WTC11 (cell line): ENCODE results near the gene PDK2.

Source experiments
- ELF4 ChIP-seq: sonication (generic); formaldehyde crosslinking; IDR thresholded peaks from 2 replicates; pipeline ENCODE4 v1.8.1; 2022; ENCODE audit warnings: low read depth, mild to moderate bottlenecking, moderate library complexity, missing genetic modification reagents
- FOXK1 ChIP-seq: sonication (generic); formaldehyde crosslinking; IDR thresholded peaks from 2 replicates; pipeline ENCODE4 v1.8.0; 2022; ENCODE audit warnings: mild to moderate bottlenecking, moderate library complexity, missing genetic modification reagents
- NR1H2 ChIP-seq: sonication (generic); formaldehyde crosslinking; IDR thresholded peaks from 2 replicates; pipeline ENCODE4 v1.9.0; 2021; ENCODE audit warnings: mild to moderate bottlenecking, moderate library complexity, missing genetic modification reagents
- NR2C2 ChIP-seq: sonication (generic); formaldehyde crosslinking; IDR thresholded peaks from 2 replicates; pipeline ENCODE4 v1.8.0; 2022; ENCODE audit warnings: mild to moderate bottlenecking, missing genetic modification reagents
- ZNF396 ChIP-seq: fragments of 250-450 bp; sonication (Bioruptor Pico); IDR thresholded peaks from 2 replicates; pipeline ENCODE4 v1.8.0; 2021; ENCODE audit warnings: mild to moderate bottlenecking, moderate library complexity, borderline replicate concordance
- ZNF423 ChIP-seq: fragments of 250-450 bp; sonication (Bioruptor Pico); IDR thresholded peaks from 2 replicates; pipeline ENCODE4 v2.1.2; 2022; ENCODE audit warnings: mild to moderate bottlenecking, moderate library complexity
- ZNF671 ChIP-seq: fragments of 250-450 bp; sonication (Bioruptor Pico); IDR thresholded peaks from 2 replicates; pipeline ENCODE4 v1.8.0; 2021; ENCODE audit warnings: mild to moderate bottlenecking
- TF ChIP-seq, protein P1 (sequence below): fragments of 200-600 bp; IDR thresholded peaks from 2 replicates; pipeline ENCODE4 v1.8.0; 2022; ENCODE audit warnings: antibody characterized with exemption
- TF ChIP-seq, protein P2 (sequence below): sonication (generic); formaldehyde crosslinking; IDR thresholded peaks from 2 replicates; pipeline ENCODE4 v1.8.1; 2022; ENCODE audit warnings: low read depth, missing genetic modification reagents, borderline replicate concordance
- TF ChIP-seq, protein P3 (sequence below): sonication (generic); formaldehyde crosslinking; IDR thresholded peaks from 2 replicates; pipeline ENCODE4 v1.8.1; 2023; ENCODE audit warnings: mild to moderate bottlenecking, missing genetic modification reagents
- TF ChIP-seq, protein P4 (sequence below): sonication (generic); formaldehyde crosslinking; IDR thresholded peaks from 2 replicates; pipeline ENCODE4 v1.8.0; 2022; ENCODE audit warnings: mild to moderate bottlenecking, missing genetic modification reagents
- TF ChIP-seq, protein P5 (sequence below): sonication (generic); formaldehyde crosslinking; IDR thresholded peaks from 2 replicates; pipeline ENCODE4 v1.8.1; 2023; ENCODE audit warnings: mild to moderate bottlenecking, moderate library complexity, missing genetic modification reagents

DNA sequence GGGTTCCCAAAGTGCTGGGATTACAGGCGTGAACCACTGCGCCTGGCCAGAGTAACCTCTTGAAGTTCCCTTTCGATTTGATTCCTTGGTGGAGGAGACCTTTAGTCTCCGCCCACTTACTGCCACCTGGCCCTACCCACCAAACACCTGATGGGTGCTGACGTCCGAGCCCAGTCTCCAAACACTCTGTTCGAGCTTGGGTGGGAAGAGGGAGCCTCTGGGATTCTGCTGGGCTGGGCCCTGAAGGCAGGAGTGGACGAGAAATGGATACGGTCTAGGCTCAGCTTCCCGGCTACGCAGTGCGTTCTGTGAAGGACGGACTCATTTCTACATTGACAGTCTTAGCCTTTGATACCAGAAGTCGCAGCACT, 40.1 kb upstream of the PDK2 start:
- no peak for TF ChIP-seq FOXK1 (CRISPR knock-in tag)
- TF ChIP-seq, protein P1, sequence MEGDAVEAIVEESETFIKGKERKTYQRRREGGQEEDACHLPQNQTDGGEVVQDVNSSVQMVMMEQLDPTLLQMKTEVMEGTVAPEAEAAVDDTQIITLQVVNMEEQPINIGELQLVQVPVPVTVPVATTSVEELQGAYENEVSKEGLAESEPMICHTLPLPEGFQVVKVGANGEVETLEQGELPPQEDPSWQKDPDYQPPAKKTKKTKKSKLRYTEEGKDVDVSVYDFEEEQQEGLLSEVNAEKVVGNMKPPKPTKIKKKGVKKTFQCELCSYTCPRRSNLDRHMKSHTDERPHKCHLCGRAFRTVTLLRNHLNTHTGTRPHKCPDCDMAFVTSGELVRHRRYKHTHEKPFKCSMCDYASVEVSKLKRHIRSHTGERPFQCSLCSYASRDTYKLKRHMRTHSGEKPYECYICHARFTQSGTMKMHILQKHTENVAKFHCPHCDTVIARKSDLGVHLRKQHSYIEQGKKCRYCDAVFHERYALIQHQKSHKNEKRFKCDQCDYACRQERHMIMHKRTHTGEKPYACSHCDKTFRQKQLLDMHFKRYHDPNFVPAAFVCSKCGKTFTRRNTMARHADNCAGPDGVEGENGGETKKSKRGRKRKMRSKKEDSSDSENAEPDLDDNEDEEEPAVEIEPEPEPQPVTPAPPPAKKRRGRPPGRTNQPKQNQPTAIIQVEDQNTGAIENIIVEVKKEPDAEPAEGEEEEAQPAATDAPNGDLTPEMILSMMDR = no peak
- TF ChIP-seq, protein P2, sequence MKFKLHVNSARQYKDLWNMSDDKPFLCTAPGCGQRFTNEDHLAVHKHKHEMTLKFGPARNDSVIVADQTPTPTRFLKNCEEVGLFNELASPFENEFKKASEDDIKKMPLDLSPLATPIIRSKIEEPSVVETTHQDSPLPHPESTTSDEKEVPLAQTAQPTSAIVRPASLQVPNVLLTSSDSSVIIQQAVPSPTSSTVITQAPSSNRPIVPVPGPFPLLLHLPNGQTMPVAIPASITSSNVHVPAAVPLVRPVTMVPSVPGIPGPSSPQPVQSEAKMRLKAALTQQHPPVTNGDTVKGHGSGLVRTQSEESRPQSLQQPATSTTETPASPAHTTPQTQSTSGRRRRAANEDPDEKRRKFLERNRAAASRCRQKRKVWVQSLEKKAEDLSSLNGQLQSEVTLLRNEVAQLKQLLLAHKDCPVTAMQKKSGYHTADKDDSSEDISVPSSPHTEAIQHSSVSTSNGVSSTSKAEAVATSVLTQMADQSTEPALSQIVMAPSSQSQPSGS (CRISPR knock-in tag) = no peak
- TF ChIP-seq NR2C2 (CRISPR knock-in tag) = no peak
- TF ChIP-seq, protein P3, sequence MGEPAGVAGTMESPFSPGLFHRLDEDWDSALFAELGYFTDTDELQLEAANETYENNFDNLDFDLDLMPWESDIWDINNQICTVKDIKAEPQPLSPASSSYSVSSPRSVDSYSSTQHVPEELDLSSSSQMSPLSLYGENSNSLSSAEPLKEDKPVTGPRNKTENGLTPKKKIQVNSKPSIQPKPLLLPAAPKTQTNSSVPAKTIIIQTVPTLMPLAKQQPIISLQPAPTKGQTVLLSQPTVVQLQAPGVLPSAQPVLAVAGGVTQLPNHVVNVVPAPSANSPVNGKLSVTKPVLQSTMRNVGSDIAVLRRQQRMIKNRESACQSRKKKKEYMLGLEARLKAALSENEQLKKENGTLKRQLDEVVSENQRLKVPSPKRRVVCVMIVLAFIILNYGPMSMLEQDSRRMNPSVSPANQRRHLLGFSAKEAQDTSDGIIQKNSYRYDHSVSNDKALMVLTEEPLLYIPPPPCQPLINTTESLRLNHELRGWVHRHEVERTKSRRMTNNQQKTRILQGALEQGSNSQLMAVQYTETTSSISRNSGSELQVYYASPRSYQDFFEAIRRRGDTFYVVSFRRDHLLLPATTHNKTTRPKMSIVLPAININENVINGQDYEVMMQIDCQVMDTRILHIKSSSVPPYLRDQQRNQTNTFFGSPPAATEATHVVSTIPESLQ (CRISPR knock-in tag) = no peak
- TF ChIP-seq ZNF396 (CRISPR knock-in tag) = no peak
- TF ChIP-seq, protein P4, sequence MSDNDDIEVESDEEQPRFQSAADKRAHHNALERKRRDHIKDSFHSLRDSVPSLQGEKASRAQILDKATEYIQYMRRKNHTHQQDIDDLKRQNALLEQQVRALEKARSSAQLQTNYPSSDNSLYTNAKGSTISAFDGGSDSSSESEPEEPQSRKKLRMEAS = no peak
- TF ChIP-seq ELF4 (CRISPR knock-in tag) = no peak
- no peak for TF ChIP-seq ZNF423 (CRISPR knock-in tag)
- no peak for TF ChIP-seq ZNF671
- TF ChIP-seq, protein P5, sequence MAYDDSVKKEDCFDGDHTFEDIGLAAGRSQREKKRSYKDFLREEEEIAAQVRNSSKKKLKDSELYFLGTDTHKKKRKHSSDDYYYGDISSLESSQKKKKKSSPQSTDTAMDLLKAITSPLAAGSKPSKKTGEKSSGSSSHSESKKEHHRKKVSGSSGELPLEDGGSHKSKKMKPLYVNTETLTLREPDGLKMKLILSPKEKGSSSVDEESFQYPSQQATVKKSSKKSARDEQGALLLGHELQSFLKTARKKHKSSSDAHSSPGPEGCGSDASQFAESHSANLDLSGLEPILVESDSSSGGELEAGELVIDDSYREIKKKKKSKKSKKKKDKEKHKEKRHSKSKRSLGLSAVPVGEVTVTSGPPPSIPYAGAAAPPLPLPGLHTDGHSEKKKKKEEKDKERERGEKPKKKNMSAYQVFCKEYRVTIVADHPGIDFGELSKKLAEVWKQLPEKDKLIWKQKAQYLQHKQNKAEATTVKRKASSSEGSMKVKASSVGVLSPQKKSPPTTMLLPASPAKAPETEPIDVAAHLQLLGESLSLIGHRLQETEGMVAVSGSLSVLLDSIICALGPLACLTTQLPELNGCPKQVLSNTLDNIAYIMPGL (CRISPR knock-in tag) = no peak
- TF ChIP-seq NR1H2 (CRISPR knock-in tag) = no peak
